GM21390 (cell line): ENCODE results near the gene LRRC74A.
"Not testable (repeated sequence)": the region's sequence is repeated elsewhere in the genome, so short reads cannot be mapped to it uniquely, and the experiment has no call there.

Source experiments
- ATAC-seq: cut with Tn5 transposase; IDR thresholded peaks from one replicate; pipeline ENCODE4 v1.9.1; 2021; ENCODE audit not compliant: unreplicated experiment

The LRRC74A gene

DNA sequence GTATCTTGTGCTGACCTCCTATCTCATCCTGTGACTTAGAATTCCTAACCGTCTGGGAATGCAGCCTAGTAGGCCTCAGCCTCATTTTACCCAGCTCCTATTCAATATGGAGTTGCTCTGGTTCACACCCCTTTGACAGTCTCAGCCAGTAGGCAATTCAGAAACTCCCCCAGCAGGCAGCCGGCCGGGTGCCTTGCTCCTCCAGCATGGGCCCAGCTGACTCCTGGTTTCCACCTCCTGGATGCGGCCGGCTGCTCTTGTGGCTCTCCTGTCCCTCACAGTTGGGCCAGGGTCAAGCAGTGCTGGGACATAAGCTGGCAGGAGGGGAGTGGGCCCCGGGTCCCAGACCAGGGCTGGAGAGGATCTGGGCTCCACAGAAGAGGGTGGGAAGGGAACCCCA lies 58.2 kb downstream of the LRRC74A start:
- ATAC-seq: no peak

DNA sequence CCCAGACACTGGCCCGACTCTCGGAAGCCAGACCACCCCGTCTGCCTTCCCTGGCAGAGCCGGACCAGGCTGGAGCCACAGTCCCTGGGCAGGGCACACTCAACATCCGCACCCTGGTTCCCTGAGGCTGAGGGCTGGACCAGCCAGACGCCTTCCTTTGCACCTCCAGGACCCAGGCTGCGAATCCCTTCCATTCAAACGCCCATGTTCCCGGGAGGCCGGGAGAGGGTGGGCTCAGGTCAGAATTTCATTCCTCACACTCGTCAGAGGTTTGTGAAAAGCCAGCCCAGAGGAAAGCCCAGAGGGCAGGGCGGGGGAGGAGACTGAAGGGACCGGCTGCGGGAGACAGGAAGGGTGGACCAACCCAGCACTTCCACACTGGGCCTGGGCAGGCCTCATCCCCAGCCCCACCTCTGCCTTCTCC lies 58.7 kb downstream of the LRRC74A start:
- no peak for ATAC-seq

DNA sequence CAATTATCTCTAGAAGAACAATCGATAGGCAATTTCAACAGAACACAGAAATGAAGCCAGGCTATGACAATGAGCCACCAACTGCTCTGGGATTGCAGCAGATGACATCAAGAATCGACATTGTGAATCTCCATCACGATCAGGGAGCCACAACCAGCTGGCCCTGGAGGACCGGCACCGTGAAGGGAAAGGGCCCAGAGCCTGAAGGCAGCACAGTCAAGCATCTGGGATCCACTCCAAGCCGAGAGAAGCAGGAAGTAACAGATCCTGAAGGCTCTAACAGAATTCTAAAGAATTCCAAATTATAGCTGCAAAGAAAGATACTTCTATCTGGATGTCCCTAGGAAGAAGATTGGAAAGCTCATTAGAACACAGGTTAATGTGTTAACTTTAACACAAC lies 61.0 kb downstream of the LRRC74A start:
- no peak for ATAC-seq

DNA sequence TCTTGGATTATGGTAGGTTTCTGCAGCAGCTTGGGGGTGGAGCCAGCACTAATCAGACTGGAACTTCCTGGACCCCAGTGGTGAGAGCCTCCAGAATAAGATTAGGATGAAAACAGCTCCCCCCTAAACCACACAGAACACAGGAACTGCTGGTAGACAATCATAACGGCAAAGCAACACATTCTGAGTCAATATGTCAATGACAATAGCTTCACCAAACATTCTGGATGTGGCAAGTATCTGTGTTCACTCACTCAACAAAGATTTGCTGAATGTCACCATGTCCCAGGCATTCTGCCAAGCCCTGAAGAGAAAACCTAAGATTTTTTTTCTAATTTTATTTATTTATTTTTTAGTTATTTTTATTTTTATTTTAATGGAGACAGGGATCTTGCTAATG lies 65.2 kb downstream of the LRRC74A start:
- no peak for ATAC-seq

DNA sequence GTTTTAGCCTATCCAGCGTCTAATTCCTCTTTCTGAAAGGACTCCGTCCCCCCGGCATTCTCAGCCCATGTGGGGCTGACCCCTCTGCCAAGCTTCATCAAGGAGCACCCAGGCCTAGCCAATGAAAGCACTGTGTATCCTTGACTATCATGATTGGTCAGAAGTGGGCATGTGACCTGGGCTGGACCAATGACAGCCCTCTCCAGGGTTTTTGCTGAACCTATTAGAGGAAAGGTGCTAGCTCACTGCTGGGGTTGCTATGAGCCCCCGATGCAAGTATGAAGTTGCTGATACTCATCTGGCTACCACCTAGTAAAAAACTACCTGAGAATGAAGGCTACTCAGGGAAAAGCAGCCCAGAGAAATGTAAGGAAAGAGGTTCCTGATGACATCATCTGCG lies 68.1 kb downstream of the LRRC74A start:
- ATAC-seq: no peak

DNA sequence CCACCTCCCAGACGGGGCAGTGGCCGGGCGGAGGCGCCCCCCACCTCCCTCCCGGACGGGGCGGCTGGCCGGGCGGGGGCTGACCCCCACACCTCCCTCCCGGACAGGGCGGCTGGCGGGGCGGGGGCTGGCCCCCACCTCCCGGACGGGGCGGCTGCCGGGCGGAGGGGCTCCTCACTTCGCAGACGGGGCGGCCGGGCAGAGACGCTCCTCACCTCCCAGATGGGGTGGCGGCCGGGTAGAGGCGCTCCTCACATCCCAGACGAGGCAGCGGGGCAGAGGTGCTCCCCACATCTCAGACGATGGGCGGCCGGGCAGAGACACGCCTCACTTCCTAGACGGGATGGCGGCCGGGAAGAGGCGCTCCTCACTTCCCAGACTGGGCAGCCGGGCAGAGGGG lies 71.8 kb downstream of the LRRC74A start:
- ATAC-seq: not testable (repeated sequence)

DNA sequence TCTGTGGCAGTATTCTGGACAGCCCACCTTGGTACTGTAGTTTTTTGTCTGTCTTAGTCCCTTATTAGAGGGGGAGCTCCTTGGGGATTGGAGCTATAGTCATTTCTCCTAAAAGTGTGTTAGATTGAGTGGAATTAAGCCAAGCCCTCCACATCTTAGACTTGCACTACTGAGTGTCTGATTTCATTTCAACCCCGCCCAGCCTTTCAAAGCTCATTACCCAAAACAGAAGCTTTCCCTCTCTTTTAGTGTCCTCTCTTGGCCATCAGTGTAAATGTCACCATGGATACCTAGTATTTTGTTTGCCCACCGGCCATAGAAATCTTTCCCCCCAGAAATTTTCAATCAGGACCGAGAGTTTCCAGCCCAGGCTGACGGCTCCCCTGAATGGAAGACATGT lies 74.5 kb downstream of the LRRC74A start:
- no peak for ATAC-seq

DNA sequence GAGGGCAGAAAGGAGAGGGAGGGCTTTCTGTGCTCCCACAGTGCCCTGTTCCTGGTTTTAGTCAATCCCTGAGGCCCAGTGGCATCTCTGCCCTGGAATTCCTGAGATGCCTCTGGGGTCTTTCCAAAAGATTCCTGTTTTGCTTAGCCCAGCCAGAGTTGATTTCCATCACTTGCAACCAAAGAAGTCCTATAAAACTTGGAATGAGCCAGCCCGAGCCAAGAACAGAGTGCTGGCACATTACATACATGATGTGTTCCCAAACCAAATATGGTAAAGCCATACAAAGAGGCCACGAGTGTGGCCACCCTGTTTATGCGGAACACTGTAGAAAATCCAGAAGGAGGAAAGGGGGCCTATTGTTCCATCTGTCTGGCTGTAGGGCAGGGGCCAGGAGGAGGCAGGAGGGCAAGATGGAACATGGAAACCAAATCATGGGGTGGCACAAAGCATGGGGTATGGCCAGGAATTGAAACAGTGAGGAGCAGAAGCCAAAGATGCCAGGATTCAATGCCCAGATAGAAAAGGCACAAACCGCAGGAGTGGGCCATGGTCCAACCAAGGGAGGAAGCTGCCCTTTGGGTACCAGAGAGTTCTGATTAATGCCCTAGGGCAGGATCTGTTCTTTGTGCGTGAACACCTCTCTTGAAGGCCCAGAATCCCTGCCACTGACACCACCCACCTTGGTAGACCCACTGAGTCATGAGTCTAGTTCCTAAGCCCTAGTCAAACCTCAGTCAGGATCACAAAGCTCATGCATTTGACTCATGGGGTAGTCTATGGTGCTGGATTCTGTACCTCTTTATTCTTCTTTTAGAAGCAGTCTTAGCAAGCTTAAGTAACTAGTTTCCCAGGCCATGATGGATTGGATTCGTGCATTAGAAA lies 75.2 kb downstream of the LRRC74A start:
- ATAC-seq: no peak

DNA sequence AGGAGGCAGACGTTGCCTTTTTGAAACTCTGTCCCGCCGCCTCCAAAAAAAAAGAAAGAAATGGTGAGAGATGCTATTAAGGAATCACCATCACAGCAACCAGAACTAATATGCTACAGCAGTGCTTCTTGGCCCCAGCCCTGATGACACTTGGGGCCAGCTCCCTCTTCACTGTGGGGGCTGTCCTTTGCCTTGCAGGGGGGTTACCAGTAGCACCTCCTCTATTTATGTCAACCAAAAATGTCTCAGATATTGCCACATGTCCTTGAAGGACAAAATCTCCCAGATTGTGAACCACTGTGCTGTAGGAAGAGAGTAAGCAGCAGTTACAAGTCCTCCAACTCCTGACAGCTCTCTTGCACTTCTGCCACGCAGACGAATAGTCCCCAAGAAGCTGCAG lies 76.4 kb downstream of the LRRC74A start:
- no peak for ATAC-seq

DNA sequence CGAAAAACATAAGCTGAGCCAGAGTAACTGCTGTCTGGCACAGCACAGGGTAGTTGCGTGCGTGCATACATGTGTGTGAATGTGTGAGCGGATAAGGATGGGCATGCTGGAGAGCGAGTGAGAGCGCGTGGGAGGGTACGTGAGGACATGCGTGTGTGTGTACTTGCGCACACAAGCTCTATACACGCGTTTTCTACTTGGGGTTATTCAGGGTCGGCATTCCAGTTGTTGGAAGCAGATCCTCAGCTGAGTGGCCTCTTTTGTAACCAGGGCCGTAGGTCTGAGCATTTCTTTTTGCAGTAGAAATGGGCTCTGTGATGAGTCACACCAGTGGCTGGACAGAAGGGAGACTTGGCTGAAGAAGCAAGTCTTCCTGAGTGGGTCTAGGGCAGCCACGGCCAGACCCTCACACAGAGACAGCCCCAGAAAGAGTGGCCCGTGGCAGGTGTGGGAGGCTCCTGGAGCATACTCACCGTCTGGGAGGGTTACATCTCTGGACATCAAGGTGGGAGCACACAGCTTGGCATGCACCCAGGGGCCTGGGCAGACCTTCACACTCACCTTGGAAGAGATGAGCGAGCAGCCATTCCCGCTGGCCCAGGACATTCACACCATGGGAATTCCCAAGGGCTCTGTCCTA lies 78.0 kb downstream of the LRRC74A start:
- no peak for ATAC-seq

DNA sequence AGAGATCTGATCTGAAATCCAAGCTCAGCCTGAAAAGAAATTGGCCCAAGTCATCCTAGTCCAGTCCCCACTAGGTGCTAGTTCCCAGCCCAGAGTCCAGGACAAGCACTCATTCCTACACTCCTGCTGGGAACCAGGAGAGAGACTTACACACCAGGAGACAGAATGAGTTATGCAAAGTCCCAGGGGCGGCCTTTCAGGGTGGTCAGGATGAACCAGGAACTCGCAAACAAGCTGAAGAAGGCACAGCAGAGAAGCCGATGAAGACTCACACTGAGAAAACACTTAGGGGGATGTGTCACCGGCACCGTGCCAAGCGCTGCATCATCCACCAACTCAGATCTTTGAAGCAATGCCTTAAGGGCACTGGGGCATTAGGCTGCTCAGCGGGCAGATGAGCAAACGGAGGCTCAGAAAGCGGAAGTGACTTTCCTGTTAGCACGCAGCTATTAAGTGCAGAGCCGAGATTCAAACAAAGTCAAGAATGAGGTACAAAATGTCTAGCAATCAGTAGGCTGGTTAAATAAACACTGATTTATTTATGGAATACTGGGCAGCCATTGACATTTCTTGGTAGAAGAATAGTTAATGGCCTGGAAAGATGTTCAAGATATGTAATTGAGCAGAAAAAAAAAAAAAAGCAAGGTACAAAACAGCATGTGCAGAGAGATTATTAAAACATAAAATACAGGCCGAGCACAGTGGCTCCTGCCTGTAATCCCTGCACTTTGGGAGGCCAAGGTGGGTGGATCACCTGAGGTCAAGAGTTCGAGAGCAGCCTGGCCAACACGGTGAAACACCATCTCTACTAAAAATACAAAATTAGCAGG lies 78.7 kb downstream of the LRRC74A start:
- peak; percentile 79 for ATAC-seq

DNA sequence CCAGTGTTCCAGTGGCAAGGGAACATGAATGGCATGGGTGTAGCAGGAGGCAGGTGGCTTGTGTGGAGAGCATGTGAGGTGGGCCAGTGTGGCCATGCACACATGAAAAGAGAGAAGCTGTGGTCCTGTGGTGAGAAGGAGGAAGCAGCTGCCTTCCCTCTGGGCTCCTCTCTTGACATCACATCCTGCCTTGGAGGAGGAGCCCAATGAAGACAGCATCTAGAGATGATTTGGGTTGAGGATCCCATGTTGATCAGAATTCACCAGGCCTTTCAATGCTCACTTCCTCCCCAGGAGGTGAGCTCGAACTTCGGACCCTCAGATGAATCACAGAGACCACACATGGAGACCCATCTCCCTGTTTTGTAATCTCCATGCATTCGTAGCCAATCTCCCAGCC lies 82.6 kb downstream of the LRRC74A start:
- ATAC-seq: no peak

DNA sequence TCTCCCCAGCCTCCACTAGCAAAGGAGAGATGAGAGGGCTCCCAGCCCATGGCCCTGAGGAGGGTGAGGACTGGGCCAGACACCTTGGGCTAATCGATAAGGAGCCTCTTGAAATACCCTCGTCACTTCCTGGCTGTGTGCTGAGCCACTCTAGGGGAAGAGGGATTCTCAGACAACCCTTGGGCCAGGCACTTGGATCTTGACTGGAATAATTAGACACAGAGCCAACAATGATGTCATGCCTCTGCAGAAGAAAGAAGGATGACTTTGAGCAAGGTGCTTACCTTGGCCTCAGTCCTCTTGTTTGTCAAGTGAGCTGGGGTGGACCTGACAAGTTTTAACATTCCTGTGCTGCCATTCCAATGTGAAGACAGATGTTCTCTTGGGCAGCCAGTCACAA lies 83.1 kb downstream of the LRRC74A start:
- ATAC-seq: no peak

DNA sequence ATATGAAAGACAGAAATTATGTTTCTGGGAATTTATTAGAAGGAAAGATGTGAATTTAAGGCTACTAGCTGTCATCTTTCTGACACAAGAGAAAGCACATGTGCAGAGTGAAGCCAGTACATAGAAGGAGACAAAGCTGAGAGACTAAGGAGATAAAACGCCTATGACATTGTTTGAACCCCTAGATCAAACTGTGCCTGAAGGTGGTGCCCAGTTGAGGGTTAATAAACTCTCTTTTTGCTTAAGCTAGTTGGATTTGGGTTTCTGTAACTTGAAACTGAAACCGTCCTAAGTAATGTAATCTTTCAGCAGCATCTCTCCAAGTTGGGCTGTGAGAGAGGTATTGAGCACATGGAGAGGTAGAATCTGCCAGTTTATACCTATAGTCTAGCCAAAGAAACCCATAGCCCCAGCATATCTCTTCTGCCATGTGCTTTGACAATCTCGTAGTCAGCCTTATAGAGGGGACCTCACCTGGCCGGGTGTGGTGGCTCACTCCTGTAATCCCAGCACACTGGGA lies 84.2 kb downstream of the LRRC74A start:
- ATAC-seq: no peak

DNA sequence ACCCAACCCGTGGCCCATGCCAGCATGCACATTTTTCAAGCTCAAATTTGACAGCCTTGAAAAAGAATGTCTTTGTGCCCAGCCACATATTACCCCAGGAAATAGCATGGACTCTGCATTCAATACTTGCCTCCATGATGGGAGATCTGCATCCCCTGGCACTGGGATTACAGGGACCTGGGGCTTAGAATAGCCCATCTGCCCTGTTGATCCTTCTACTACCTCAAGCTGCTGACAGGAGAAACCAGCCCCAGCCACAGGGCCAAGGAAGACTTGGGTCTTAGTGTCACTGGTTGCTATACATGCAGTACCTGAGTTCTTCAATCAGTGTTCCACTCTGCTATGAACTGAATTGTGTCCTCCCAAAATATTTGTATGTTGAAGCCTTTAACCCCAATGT lies 85.3 kb downstream of the LRRC74A start:
- no peak for ATAC-seq

DNA sequence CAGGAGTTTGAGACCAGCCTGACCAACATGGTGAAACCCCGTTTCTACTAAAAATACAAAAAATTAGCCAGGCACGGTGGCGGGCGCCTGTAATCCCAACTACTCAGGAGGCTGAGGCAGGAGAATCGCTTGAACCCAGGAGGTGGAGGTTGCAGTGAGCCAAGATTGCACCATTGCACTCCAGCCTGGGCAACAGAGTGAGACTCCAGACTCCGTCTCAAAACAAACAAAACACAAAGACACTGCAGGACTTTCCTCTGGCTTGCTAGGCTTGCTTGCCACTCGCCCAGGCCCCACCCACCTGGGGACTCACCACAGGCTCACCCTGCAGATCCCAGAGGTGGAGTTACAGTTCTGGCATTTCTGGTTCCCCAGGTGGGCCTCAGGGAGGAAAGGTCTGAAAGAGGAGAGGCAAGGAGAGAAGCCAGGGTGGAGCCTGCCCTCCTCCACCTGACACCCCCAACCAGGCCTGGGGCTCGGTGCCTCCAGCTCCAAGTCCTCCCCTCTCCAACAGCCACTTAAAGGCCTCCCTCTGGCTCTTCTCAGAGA lies 88.4 kb downstream of the LRRC74A start:
- ATAC-seq: not testable (repeated sequence)

DNA sequence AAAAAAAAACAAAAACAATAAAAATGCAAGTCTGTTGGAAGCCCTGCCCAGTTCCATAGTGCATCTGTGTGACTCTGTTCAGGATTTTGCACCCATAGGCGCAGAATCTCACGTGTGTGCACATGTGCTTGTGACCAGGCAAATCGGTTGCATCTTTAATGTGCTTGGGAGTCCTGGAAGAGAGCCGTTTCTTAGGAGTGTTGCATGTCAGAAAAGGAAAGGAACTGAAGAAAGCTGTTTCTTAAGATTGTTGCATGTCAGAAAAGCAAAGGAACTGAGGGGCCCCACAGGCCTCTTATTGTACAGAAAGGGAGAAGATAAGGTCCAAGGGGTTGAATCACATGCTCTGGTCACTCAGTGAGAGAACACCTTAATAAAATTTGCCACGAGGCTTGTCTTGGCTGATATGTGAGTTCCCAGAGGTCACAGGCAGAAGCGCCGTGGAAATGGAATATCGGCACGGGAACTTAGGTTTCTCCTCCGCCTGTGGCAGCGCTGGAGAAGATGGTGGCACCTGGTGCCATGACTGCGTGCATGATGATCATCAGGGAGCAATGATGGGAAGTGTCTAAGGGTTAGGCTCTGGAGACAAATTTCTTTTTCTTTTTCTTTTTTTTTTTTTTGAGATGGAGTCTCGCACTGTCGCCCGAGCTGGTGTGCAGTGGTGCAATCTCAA lies 90.0 kb downstream of the LRRC74A start:
- ATAC-seq: no peak

DNA sequence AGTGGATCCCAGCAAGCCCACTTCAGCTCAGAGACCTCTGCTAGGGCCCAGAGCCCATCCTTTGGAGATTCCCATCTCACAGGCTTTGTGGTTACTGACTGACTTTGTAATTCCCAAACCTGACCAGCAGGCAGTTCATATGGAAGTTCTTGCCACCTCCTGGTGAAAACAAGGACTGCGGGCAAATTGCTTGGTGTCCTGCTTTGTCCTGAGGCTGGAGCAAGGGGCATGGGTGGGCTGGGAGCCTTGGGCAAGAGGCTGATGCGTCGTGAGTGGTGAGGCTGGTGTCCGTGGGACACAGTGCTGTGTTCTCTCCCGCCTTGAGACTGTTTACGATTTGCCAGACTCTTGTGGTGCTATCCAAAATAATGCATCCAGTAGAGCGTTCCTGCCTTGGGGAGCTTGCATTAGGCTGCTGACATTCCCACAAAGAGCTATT lies 91.0 kb downstream of the LRRC74A start:
- ATAC-seq: no peak

DNA sequence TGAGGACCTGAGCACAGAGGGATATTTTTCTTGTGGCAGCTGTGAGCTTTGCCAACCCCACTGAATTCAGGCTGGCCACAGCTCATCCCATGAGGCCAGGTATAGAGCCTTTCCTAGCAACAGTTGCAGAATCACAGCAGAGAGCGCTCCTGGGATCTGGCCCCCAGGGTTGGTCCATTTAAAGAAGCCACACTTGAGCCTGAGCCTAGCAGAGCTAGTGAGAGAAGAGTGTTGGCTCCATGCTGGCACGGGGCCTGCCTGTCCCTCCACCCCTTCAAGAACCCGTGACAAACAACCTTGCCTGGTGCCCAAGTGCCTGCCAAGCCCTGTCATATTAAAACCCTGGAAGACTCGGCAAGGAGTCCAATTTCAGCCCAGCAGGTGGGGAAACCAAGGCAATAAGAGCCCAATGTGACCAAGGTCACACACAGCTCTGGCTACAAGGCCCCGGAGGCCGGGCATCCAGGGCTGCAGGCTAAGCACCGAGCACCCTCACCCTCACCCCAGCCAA lies 91.6 kb downstream of the LRRC74A start:
- ATAC-seq: no peak

DNA sequence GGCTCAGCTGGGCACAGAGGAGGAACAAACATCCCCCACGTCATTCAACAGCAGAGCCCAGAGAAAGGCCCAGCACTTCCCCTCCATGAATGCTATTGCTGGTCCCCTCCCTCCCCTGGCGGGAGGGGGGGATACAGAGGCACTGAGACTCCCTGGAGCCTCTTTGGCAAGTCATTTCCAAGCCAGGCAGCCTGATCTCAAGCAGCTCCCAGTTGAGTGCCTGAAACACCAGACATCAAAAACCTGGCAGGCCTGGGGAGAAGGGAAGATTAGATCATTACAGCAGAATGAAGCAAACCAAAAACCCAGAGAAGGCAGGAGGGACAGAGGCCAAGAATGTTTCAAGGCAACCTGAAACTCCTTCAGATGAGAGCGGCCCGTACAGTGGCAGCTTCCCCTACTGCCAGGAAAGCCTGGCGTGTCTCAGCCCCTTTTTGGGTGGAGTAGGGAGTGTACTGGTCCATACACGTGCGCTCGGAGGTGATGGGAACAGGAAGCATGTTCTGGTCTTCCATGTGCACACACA lies 92.1 kb downstream of the LRRC74A start:
- ATAC-seq: no peak
